HG03521 (cell line): ENCODE measurements around the gene ARMC2.
"Not testable (repeated sequence)": the region's sequence is repeated elsewhere in the genome, so short reads cannot be mapped to it uniquely, and the experiment has no call there.

ENCODE experiments used
- ATAC-seq: cut with Tn5 transposase; IDR thresholded peaks from one replicate; pipeline ENCODE4 v1.9.1; 2021; ENCODE audit warnings: mild to moderate bottlenecking, moderate library complexity; ENCODE audit not compliant: unreplicated experiment

ARMC2 gene

DNA sequence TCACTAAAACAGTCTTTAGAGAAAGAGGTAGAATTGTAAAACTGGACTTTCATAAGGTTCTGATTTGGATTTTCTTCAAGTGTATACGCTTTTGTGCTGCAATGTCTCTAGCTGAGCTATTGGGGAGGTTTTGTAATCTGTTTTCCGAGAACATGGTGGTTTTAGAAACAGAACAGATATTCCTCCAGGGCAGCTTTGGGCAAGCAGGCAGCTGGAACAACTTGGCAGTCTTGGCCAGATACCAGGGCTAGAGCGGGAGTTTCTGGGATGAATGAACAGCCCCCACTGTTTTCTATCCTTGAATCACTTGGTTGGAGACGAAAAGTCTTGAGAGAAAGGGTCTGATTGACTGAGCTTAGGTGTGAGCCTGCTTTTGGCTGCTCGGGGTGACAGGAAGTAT lies 17.1 kb upstream of the ARMC2 start:
- no peak for ATAC-seq

DNA sequence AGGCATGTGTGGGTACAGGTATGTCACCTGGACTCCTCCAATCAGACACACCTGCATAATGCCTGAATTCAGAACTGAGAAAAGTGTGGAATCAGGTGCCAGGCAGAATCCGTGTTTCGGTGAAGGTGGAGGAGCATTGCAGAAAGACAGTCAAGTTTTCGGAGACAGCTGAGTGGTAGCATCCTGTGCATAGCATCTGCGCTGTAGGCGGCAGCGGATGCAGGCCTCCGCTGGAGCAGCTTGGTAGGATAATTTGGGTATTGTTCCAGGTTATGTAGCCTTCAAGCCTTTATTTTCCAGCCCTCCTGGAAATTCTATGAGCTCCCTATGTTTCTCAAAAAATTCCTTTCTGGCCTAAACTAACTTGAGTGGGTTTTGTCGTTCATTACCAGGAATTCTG lies 15.5 kb upstream of the ARMC2 start:
- ATAC-seq: no peak

GRCh38 chr6:108835218-108835850 lies 12.9 kb upstream of the ARMC2 start:
- ATAC-seq: peak; percentile 80

DNA sequence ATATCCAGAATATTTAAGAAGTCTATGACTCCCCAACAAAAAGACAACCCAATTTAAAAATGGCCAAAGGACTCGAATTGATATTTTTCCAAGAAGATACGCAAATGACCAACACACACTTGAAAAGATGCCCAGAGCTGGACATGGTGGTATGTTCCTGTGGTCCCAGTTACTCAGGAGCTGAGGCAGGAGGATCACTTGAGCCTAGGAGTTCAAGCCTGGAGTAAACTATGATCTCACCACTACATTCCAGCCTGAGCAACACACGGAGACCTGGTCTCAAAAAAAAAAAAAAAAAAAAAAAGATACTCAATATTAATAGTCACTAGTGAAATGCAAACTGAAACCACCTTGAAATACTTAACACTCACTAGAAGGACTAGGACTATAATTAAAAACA lies 12.2 kb upstream of the ARMC2 start:
- no peak for ATAC-seq

- no peak for ATAC-seq
Measured at GRCh38 chr6:108837236-108837971, 10.8 kb upstream of the ARMC2 start.

- ATAC-seq: no peak
Measured at GRCh38 chr6:108838101-108838717, 10.0 kb upstream of the ARMC2 start.

GRCh38 chr6:108839083-108839642 lies 9.1 kb upstream of the ARMC2 start:
- no peak for ATAC-seq

- ATAC-seq: no peak
Measured at GRCh38 chr6:108840919-108841318, 7.3 kb upstream of the ARMC2 start.

GRCh38 chr6:108841377-108841855 lies 6.8 kb upstream of the ARMC2 start:
- no peak for ATAC-seq

DNA sequence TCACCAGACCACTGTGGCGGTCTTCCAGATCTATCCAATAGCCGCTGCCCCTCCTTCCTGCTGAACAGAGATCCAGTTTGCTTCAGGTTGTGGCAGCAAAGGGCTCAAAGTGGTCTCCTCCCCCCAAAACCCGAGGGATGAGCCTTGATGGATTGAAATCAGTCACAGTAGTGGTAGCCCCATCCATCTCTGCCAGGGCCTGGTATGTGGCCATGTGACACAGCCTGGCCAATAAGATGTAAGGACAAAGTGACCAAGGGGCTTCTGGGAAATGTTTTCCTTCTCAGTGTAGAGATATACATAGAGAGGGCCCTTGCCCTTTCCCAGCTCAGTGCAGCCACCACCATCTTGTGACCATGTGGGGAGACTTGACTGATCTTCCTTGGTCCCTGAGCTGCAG lies 4.1 kb upstream of the ARMC2 start:
- ATAC-seq: no peak

GRCh38 chr6:108845145-108845544 lies 3.1 kb upstream of the ARMC2 start:
- ATAC-seq: no peak

- ATAC-seq: no peak
Measured at GRCh38 chr6:108846101-108846500, 2.1 kb upstream of the ARMC2 start.

- ATAC-seq: no peak
Measured at GRCh38 chr6:108846628-108847027, 1.6 kb upstream of the ARMC2 start.

DNA sequence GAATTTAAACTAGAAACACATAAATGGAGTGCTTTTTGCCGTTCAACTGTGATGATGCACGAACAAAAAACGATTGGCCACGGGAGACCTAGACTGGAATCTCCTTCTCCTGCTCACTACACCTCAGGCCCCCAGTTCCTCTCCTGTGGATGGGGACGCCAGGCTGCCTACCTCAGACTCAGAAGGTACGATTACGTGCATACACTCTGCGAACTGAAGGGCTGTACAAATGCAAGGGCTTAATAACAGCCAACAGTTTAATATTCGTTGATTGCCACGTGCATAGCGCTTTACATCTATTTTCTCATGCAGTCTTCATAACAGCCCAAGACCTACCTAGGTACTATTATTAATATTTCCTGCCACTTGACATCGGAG lies 495 bp upstream of the ARMC2 start:
- no peak for ATAC-seq

GRCh38 chr6:108850669-108851465 lies 2.6 kb downstream of the ARMC2 start:
- ATAC-seq: no peak

DNA sequence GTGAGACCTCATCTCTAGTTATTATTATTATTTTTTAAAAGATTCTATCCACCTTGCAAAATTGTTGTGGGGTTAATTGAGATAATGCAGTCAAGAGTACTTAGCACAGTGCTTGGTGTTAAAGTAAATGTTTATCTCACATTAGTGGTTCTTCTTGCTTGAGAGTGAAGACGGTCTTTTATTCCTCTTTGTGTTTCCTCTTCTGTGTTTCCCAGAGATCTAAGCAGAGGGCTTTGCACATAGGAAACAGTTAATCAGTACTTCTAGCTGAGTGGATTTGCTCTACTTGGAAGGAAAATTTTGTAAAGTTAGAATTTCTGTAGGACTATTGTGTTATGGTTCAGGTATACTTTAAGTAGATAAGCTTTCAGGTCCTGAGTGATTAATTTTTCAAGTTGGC lies 3.5 kb downstream of the ARMC2 start:
- ATAC-seq: no peak

DNA sequence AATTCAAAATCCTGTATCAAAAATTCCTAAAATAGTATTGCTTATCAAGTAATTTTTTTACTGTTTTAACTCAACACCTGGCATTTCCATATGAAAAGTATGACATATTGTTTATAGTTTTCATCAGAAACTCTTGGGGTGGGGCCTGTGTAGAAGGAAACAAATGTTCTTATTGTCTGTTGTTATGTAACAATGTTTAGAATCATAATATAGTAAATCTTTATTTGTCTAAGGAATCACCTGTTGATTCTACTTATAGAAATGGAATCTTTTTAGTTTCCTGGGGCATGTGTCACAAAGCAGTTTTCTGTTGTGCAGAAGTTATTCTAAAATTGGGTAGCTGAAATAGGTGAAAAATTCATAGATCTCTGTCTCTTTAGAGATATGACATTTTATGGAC lies 4.9 kb downstream of the ARMC2 start:
- no peak for ATAC-seq

- no peak for ATAC-seq
Measured at GRCh38 chr6:108862479-108863191, 14.4 kb downstream of the ARMC2 start.

DNA sequence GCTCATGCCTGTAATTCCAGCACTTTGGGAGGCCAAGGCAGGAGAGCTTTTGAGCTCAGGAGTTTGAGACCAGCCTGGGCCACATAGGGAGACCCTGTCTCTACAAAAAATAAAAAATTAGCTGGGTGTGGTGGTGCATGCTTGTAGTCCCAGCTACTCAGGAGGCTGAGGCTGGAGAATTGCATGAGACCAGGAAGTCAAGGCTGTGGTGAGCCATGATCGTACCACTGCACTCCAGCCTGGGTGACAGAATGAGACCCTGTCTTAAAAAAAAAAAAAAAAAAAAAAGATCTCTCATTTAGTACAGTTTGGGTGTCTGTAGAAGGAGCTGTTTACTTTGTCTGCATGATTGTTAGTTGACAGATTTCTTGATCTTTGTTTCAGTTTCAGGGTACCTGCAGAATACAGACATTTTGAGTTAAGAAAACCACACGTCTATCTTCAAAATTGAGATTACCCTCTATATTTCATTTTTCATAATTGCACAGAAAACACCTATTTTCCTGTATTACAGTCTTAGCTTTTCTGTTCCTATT lies 17.6 kb downstream of the ARMC2 start:
- ATAC-seq: not testable (repeated sequence)

GRCh38 chr6:108866798-108867197 lies 18.6 kb downstream of the ARMC2 start:
- ATAC-seq: no peak
